ENCODE data around the gene NEBL.

Gene NEBL

DNA sequence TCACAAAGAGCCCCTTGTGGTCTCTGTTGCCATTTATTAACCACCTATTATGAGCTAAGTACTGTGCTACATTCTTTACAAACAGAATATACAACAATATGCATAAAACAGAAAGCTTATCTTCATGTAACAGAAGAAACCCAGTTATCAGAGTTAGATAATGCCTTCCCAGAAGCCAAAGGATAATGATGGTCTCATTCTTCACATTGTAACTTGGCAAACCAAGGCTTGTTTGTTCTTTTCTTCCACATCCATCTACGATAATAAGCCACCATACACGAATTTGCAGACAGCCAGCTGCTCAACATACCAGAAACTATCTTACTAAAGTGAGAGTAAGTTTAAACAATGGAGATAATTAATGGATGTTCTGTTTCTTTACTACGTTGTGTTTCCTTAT, 127.6 kb downstream of the NEBL start:
- no peak for DNase-seq

DNA sequence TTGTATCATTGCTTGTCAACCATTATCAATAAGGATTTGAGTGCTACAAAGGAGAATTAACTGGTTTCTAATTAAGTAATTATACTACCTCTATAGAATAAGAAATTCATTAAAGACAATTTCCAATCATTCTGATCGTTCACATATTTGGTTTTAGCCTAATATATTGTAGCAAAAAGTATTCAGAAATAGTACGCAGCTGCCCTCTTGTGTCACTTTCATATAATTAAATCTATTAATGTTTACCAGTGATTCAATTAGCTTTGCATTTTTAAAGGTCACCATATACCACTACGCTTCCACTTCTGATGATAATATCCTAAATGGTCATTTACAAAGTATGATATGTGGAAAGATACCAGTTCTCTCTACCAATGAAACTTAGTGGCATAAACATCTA, 128.3 kb downstream of the NEBL start:
- DNase-seq = no peak

DNA sequence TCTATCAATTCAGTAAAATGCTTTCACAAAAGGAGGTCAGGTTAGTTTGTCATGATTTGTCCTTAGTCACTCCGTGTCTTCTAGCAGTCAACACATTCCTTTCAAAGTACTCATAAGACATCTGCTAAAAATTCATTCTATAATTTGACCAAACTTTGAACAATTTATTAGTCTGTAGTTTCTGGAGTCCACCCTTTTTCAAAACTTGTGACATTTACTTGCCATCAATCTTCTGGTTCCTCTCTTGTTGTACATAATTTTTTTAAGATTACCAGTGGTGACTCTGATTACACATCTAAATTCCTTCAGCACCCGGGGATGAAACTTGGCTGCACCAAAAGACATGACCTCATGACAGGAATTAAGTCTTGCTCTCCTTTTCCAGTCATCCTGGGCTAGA, 130.1 kb downstream of the NEBL start:
- DNase-seq = no peak

DNA sequence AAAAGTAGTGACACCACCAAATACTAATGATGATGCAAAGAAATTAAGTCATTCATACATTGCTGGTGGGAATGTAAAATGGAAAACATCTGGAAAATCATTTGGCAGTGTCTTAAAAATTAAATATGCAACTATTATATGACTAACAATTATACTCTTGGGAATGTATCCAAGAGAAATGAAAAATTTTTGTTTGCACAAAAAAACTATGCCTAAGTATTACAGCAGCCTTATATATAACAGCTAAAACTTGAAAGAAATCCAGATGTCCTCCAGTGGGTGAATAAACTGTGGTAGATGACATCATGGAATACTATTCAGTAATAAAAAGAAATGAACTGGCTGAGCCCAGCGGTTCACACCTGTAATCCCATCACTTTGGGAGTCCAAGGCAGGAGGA, 132.0 kb downstream of the NEBL start:
- no peak for DNase-seq

DNA sequence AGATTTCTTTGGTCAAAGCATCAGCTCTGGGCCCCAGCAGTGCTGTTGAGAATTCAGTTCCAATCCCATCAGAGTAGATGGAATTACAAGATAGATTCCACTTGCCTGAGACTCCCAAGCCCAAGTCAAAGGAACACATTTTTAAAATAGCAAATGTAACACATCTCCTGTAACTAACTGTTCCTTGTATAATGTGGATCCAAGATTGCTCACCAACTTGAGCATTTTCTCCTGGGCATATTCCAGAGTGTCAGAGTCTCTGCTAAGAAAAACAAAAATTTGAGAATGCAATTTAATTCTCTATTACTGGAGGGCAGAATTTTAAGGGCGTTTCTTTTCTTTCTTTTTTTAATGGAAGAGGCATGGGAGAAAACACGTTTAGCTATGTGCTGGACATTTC, 136.7 kb downstream of the NEBL start:
- DNase-seq = no peak

DNA sequence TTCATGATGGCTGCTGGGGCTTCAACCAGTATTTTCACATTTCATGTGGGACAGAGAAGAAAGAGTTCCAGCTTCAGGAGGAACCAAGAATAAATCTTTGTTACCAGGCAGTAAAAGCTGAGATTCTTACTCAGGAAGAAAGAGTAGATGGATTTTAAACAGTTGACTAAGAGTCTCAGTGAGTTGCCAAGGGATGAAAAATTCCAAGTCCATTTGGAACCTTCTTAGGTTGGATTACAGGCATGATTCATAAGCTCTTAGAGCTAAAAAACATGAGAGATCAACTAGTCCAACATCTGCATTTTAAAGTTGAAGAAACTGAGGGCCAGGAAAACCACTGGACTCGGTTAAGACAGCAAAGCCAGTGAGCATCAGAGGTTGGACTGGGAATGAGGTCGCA, 148.6 kb downstream of the NEBL start:
- no peak for DNase-seq

DNA sequence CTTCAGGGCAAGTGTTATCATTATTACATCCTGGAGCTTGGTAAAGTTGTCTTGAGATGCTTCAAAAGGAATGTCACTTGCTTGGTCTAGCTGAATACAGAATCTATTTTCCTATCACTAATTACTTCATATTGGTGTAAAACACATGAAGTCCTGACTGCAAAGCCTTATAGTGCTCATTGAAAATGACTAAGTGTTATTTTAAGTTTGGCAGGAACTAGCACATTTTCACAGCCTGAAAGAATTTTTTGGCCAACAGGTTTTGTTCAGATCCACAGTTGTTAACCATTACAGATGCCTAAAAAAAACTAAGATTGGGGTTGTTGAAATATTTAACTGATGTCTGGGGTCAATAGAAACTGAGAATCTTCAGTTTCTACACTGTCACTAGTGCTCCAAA, 149.3 kb downstream of the NEBL start:
- no peak for DNase-seq

DNA sequence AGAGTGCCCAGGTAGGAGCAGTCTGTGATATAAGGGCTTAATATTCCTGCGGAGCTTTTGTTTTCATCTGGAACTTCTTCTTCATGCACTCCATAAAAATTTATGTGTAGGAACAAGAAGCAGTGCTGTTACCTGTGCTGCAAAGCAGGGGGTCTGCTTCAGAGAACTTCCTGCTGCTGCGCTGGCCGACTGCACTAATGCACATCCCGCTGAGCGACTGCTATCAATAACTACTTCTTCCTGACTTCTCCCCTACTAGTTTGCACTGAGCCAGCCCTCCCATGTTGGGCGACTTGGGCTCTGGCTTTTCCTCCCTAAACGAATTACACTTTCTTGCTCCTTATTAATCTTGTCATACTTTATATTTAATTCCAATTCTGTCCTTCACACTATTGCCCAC, 150.3 kb downstream of the NEBL start:
- DNase-seq = no peak

DNA sequence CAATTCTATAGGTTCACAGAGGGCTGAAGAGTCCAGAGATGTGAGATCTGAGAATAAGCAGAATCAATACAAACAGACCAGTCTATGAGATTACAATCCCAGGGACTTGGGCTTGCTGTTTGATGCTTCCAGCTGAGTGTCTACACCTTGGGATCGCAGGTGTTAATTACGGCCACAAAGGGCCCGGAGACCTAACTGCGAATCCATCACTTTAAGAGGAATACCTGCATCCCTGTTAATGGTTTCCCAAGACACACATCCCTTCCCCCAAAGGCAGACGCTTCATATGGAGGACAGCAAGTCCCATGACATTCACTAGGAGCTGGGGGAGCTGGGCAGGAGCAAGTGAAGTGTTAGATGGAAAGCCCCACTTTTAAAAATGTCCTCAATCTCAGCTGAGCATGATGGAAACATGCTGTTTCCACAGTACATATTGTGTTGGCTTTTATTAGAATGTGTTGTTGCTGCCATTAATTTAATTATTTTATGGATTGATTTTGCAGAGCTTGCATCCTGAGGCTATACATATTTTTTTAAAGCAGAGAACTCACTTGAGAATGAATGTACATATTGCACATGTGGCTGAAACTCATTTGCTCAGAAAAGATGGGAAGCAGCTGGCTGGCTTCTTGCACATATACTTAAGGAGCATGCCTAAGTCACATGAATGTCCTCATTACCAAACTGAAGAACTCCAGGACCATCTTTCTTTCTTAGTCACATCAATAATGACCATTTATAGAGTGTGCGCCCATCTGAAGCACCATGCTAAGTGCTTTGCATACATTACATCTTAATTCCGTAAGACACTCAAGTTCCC, 151.3 kb downstream of the NEBL start:
- no peak for DNase-seq

DNA sequence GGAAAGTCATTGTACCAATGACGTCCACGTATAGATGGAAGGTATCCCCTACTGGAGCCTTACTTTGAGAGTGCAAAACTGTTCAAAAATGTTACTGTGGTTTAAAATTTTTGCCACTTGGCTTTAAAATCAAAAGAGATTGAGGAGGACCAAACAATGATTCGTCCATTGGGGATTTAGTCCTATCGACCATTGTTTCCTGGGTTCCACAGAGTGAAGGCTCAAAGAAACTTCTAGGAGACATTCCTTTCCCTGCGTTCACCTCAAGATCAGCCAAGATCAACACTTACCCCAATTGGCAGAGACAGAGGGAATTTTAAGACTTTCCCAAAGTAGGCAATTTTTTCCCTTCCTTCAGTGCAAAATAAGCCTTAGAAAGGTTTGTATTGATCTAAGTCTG, 152.3 kb downstream of the NEBL start:
- no peak for DNase-seq

DNA sequence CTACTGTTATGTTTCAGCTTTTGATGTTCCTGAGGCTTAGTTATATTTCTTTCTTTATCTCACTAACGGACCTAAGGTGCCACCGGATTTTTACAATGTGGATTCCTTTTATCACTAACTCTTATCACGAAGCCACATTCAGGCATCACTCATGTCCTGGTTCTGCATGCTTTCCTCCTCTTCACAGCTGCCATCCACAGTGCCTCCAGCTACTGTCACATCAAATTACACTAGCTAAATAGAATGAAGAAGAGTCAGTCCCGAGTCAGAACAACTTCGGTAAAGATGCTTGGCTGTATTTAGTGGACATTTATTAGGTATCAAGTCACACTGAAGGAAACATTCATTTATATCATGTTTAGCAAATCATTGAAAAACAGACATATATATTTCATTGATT, 153.2 kb downstream of the NEBL start:
- DNase-seq = no peak

DNA sequence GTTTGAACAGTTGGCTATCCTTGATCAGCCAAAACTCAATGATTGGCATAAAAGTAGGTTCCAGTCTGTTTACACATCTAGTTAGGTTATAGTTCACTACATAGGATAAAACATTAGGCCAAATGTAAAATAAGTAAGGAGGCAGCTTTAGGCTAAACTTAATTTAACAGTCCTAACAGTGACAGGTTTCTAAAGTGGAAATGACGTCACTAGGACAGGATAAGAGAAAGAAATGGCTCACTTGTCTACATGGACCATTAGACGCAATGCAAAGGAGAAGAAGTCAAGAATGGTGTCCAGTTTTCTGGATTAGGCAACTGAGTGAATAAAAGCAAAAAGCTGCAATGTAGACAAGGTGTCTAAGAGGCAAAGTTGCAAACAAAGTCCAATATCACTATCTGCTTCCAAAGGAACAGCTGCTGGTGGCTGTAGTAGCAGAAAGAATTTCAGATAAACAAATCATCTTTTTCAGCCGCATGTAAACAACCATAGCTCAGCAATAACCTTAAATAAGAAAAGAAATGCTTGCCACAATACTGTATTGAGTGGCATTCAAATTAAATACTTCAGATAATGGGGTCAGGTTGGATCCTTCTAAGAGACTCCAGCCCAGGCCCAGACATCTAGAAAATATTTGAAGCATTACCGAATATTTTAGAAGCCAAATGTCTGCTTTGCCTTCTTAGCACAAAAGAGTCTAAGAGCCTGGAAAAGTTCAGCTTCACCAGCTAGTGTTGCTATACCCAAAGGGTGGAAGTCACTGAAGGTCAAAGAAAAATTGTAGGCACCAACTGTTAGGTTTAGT, 154.2 kb downstream of the NEBL start:
- DNase-seq = no peak

DNA sequence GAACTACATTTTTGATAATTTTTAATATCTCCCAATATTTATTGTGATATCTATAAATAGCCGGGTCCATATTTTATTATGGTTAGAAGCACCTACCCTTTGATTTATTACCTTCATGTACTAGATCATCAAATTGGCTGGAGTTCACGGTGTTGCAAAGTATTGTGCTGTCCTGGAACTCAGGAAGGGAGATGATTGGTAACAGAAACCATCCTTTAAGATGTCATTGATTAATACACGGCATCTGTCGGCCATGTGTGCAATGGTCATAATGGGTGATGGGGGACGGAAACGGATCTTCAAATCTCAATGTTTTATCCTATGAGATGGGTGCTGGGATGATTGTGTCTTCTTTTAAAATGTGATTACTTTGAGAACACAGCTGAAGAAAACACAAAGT, 157.0 kb downstream of the NEBL start:
- DNase-seq = no peak

DNA sequence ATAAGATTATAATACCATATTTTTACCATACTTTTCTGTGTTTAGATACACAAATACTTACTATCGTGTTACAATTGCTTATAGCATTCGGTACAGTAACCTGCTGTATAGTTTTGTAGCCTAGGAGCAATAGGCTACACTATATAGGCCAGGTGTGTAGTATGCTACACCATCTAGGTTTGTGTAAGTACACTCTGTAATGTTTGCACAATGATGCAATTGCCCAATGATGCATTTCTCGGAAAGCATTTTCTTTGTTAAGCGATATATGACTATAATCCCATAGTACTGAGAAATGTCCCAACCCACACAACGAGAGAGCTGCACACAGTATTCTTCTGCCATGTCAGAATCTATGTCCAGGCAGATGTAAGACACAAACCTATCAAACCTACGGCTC, 160.0 kb downstream of the NEBL start:
- DNase-seq = no peak

All from DMS153 (cell line).